ENCODE results near the gene ACSM6. TPM values are rescaled to one million over a fixed set of nuclear protein-coding genes. Genes with fewer than 3 reads are reported as not detected.

ACSM6 gene
- total RNA-seq, 1 donor, result not detected

- Histone ChIP-seq H3K4me1 (ENCODE audit: insufficient read depth, low read length) (peaks cover 18% of the 10 kb centered on the region), H2AFZ (ENCODE audit: low read length) (no peak overlapping the region), H4K20me1 (ENCODE audit: insufficient read depth, low read length) (no peaks in the 10 kb centered on the region), H3K27ac (ENCODE audit: low read depth, low read length) (peak overlapping the region; percentile 92), H3K4me3 (ENCODE audit: insufficient read depth, low read length) (peak overlapping the region; percentile 38), H3K9me3 (ENCODE audit: low read depth, low read length) (no peaks in the 10 kb centered on the region), H3K27me3 (ENCODE audit: insufficient read depth, low read length) (no peaks in the 10 kb centered on the region), H3K4me2 (ENCODE audit: insufficient read depth, low read length) (peak overlapping the region; percentile 63), H3K79me2 (ENCODE audit: insufficient read depth, low read length) (no peaks in the 10 kb centered on the region), H3K36me3 (ENCODE audit: insufficient read depth, low read length) (peaks cover 20% of the 10 kb centered on the region)
- TF ChIP-seq CTCF (IDR thresholded peaks at IDR 0.05; ENCODE audit: extremely low read depth, low read depth, low read length), result no peak
- DNase-seq (ENCODE audit: insufficient read length, low spot score, missing footprints), result peak; percentile 51
Observed at GRCh38 chr10:95260909-95261552, 67.0 kb downstream of the ACSM6 start.

- no peaks in the 10 kb centered on the region for H3K9me3 ChIP-seq (ENCODE audit: low read depth, low read length)
- TF ChIP-seq CTCF (IDR thresholded peaks at IDR 0.05; ENCODE audit: extremely low read depth, low read depth, low read length), result no peak
- no peak for DNase-seq (ENCODE audit: insufficient read length, low spot score, missing footprints)
- H3K36me3 ChIP-seq (ENCODE audit: insufficient read depth, low read length), result peaks cover 20% of the 10 kb centered on the region
- no peak overlapping the region for H3K4me3 ChIP-seq (ENCODE audit: insufficient read depth, low read length)
- H3K27ac ChIP-seq (ENCODE audit: low read depth, low read length), result no peak overlapping the region
- no peaks in the 10 kb centered on the region for H3K27me3 ChIP-seq (ENCODE audit: insufficient read depth, low read length)
- no peaks in the 10 kb centered on the region for H4K20me1 ChIP-seq (ENCODE audit: insufficient read depth, low read length)
- H2AFZ ChIP-seq (ENCODE audit: low read length), result no peak overlapping the region
- peaks cover 18% of the 10 kb centered on the region for H3K4me1 ChIP-seq (ENCODE audit: insufficient read depth, low read length)
- H3K4me2 ChIP-seq (ENCODE audit: insufficient read depth, low read length), result no peak overlapping the region
- no peaks in the 10 kb centered on the region for H3K79me2 ChIP-seq (ENCODE audit: insufficient read depth, low read length)
Observed at GRCh38 chr10:95261926-95262325, 67.9 kb downstream of the ACSM6 start.

- Histone ChIP-seq H3K27me3 (ENCODE audit: insufficient read depth, low read length) (no peaks in the 10 kb centered on the region), H3K4me1 (ENCODE audit: insufficient read depth, low read length) (peaks cover 18% of the 10 kb centered on the region), H3K9me3 (ENCODE audit: low read depth, low read length) (no peaks in the 10 kb centered on the region), H3K4me2 (ENCODE audit: insufficient read depth, low read length) (no peak overlapping the region), H4K20me1 (ENCODE audit: insufficient read depth, low read length) (no peaks in the 10 kb centered on the region), H2AFZ (ENCODE audit: low read length) (no peak overlapping the region), H3K36me3 (ENCODE audit: insufficient read depth, low read length) (peaks cover 20% of the 10 kb centered on the region), H3K4me3 (ENCODE audit: insufficient read depth, low read length) (no peak overlapping the region), H3K27ac (ENCODE audit: low read depth, low read length) (no peak overlapping the region), H3K79me2 (ENCODE audit: insufficient read depth, low read length) (no peaks in the 10 kb centered on the region)
- TF ChIP-seq CTCF (IDR thresholded peaks at IDR 0.05; ENCODE audit: extremely low read depth, low read depth, low read length), result no peak
- no peak for DNase-seq (ENCODE audit: insufficient read length, low spot score, missing footprints)
Observed at GRCh38 chr10:95262763-95263518, 68.9 kb downstream of the ACSM6 start.

GRCh38 chr10:95263864-95264226 lies 69.8 kb downstream of the ACSM6 start:
- peak; percentile 55 for DNase-seq (ENCODE audit: insufficient read length, low spot score, missing footprints)
- Histone ChIP-seq H3K4me2 (ENCODE audit: insufficient read depth, low read length) (no peak overlapping the region), H3K36me3 (ENCODE audit: insufficient read depth, low read length) (peaks cover 20% of the 10 kb centered on the region), H3K4me1 (ENCODE audit: insufficient read depth, low read length) (peaks cover 18% of the 10 kb centered on the region), H3K27me3 (ENCODE audit: insufficient read depth, low read length) (no peaks in the 10 kb centered on the region), H3K27ac (ENCODE audit: low read depth, low read length) (no peak overlapping the region), H4K20me1 (ENCODE audit: insufficient read depth, low read length) (no peaks in the 10 kb centered on the region), H3K4me3 (ENCODE audit: insufficient read depth, low read length) (no peak overlapping the region), H3K9me3 (ENCODE audit: low read depth, low read length) (no peaks in the 10 kb centered on the region), H2AFZ (ENCODE audit: low read length) (no peak overlapping the region), H3K79me2 (ENCODE audit: insufficient read depth, low read length) (no peaks in the 10 kb centered on the region)
- TF ChIP-seq CTCF (IDR thresholded peaks at IDR 0.05; ENCODE audit: extremely low read depth, low read depth, low read length), result no peak

Data from osteoblast (primary cell).